T-helper 2 cell treated with Interferon-gamma antibody and Interleukin-4, amounts not matched to agents 100 ng/mL and 5 ng/mL, for 36 hours (primary cell): ENCODE data around the gene ILK. TPM values are rescaled to one million over a fixed set of nuclear protein-coding genes. Genes with fewer than 3 reads are reported as not detected.

ENCODE experiments used
- intact Hi-C: fragments of 100-400 bp; cut with micrococcal nuclease; formaldehyde crosslinking; loops from one replicate; pipeline ENCODE4 v1.15.1; 2023
- total RNA-seq: library from RNA; stranded (reverse); gene quantifications from 2 replicates; pipeline ENCODE4 v1.2.3, GENCODE V29; 2022

Gene ILK
- total RNA-seq, 1 donor from 2014 or later: 128 TPM

DNA sequence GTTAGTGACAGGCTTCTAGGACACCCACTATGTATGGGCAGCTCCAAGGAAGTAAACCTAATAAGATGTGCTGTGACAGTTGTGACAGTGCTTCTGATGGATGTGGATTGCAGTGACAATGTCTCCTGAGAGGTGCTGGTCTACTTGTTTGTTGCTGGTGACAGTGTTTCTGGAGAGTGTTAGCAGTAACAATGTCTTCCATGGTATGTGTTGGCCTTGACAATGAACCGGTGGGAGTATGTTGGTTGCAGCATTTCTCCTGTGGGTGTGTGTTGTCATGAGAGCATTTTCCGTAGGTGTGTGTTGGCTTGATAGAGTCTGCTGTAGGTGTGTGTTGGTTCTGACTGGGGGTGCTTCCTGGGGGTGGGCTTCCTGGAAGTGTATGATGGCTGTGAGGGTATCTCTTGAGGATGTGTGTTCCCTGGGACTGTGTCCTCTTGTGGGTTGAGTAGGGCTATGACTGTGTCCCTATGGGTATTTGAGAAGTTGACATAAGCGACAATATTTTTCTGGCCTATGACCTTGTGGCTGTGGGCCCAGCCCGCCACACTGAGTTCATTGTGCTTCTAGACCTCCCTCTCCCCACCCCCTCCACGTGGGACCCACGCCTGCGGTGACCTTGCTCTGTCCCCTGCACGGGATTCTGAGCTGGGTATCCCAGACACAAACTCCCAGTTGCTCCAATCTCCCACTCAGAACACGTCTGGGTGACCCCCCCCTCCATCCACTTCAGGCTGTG is 50.9 kb downstream of the ILK start:
- intact Hi-C loops: no loop called here

GRCh38 chr11:6655020-6655789 is 51.6 kb downstream of the ILK start:
- intact Hi-C loops: no loop called here

- intact Hi-C loops: no loop called here
These were observed 52.4 kb downstream of the ILK start, which contains the start of gene DCHS1 for GRCh38 chr11:6655790-6656583. Gene DCHS1 (minus strand): TSS chr11:6655809. CDS start chr11:6641613, 14,196 bp downstream.

GRCh38 chr11:6656584-6656915 is 53.0 kb downstream of the ILK start:
- intact Hi-C loops: no loop called here

GRCh38 chr11:6656936-6657335 is 53.4 kb downstream of the ILK start:
- intact Hi-C loops: no loop called here

- intact Hi-C loops: no loop called here
These were observed 53.8 kb downstream of the ILK start for GRCh38 chr11:6657346-6657745.

DNA sequence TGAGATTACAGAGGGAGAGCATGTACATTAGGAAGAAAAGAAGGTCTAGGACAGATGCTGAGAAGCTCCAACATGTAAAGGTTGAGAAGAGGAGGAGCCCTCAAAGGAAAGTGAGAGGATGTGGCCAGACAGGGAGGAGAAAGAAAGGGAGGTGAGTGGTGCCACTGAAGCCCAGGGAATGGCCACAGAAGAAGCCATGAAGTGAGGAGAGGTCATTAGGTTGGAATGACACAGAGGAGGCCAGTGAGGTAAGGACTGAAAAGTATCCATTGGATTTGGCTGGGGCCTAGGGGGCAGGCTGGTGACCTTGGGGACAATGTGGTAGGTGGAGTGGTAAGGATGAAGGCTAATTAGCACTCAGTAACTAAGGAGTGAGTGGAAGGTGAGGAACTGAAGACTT is 55.1 kb downstream of the ILK start:
- intact Hi-C loops: no loop called here

Other genes starting within 250 kb of the ILK start
- 41.1 and 46.5 TPM in 2 replicates for gene SMPD1, start 213.3 kb upstream of the ILK start, total RNA-seq
- 51.1 and 53.9 TPM in 2 replicates for gene APBB1, start 184.7 kb upstream of the ILK start, total RNA-seq
- 0.18 and 0.36 TPM in 2 replicates for gene HPX, start 162.8 kb upstream of the ILK start, total RNA-seq
- gene TRIM3, start 129.8 kb upstream of the ILK start, total RNA-seq: 7.5 and 10.7 TPM in 2 replicates
- 41.1 and 41.3 TPM in 2 replicates for gene ARFIP2, start 122.4 kb upstream of the ILK start, total RNA-seq
- gene TIMM10B, start 122.3 kb upstream of the ILK start, total RNA-seq: 32.5 and 33.9 TPM in 2 replicates
- 20.1 and 21.2 TPM in 2 replicates for gene DNHD1, start 106.5 kb upstream of the ILK start, total RNA-seq
- gene RRP8, start 158 bp upstream of the ILK start, total RNA-seq: 26.9 and 31.4 TPM in 2 replicates
- 123 and 133 TPM in 2 replicates for gene TAF10, start 8.4 kb downstream of the ILK start, total RNA-seq
- gene TPP1, start 15.6 kb downstream of the ILK start, total RNA-seq: 63.3 and 64.4 TPM in 2 replicates
- 0.43 and 0.45 TPM in 2 replicates for gene DCHS1, start 52.0 kb downstream of the ILK start, total RNA-seq
- gene MRPL17, start 79.6 kb downstream of the ILK start, total RNA-seq: 71.3 and 72.4 TPM in 2 replicates
- 0.18 and 0.25 TPM in 2 replicates for gene OR2AG2, start 168.2 kb downstream of the ILK start, total RNA-seq
- not detected in 2 replicates for gene OR2AG1, start 179.2 kb downstream of the ILK start, total RNA-seq
- gene OR6A2, start 195.9 kb downstream of the ILK start, total RNA-seq: 0.23 TPM in 2 replicates
- not detected in 2 replicates for gene OR10A5, start 241.9 kb downstream of the ILK start, total RNA-seq